ENCODE measurements around the gene NRARP. TPM values are rescaled to one million over a fixed set of nuclear protein-coding genes. Genes with fewer than 3 reads are reported as not detected.

NRARP gene
- total and polyA plus RNA-seq, 2 of the 8 experiments (the other 6 are each of a cell fraction or from before 2014, with no cell fraction given): 32.5 to 37.2 TPM

DNA sequence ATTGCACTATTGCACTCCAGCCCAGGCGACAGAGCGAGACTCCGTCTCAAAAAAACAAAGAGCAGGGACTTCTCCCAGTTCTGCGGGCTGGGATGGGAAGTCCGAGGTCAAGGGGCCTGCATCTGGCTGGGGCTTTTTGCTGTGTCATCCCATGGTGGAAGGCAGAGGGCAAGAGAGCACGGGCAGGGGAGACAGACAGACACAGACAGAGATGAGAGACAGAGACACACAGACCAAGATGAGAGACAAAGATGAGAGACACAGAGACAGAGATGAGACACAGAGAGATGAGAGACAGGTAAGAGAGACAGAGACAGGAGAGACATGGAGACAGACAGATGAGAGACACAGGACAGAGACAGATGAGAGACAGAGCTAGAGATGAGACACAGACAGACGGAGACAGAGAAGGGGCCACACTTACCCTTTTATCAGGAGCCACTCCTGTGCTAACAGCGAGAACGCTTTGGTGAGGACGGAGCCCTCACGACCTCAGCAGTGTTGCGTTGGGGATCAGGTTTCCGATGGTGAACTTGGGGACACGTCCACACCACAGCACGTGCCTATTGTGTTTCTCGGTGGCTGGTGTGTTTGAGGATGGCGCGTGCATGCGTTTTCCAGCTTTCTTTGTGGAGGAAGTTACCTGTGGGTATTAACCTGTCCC is 33.4 kb downstream of the NRARP start:
- no peak for FAIRE-seq
- no peak overlapping the region for H4K5ac ChIP-seq (ENCODE audit: insufficient read length, low read depth, low read length)

More for the DNA sequence above, 33.4 kb downstream of the NRARP start:
- ChIA-PET POLR2A (ENCODE audit: partially characterized antibody) (interaction anchor here (1.7 to 69.9 kb wide), 3 partner anchors 12 to 34 kb away, joined by 4 to 1462 read pairs (median 1462); partner anchors contain the start of genes CYSRT1, NDOR1, NELFB and RNF208), CTCF (ENCODE audit: partially characterized antibody) (interaction anchor here (1.1 to 1.9 kb wide), 3 partner anchors 11 to 32 kb away, joined by 3 to 6 read pairs (median 4); no protein-coding TSS in a partner anchor)
- Histone ChIP-seq H2AK5ac (ENCODE audit: low read depth, low read length) (no peak overlapping the region), H2BK12ac (ENCODE audit: low read depth, low read length) (no peak overlapping the region), H2BK20ac (ENCODE audit: low read length) (no peak overlapping the region), H3K4me1 (replicated peaks in 1 of 4; ENCODE audit: control insufficient read depth in 3 of 4, insufficient read depth in 4 of 4, low read length in 3 of 4) (peaks cover 0 to 3% (median 1%) of the 10 kb centered on the region in 4 experiments; a peak in 3 of 7 replicates), H2AFZ (ENCODE audit: low read length) (no peak overlapping the region), H3K36me3 (ENCODE audit: control insufficient read depth in 2 of 4, insufficient read depth in 4 of 4, low read length in 3 of 4) (peaks cover 6 to 39% (median 27%) of the 10 kb centered on the region in 4 experiments), H3K4ac (replicated peaks; ENCODE audit: insufficient read length, low read depth, low read length) (no peak overlapping the region), H3K9ac (replicated peaks in 1 of 4; ENCODE audit: extremely low read depth in 1 of 4, low read depth in 3 of 4, low read length in 3 of 4) (no peak overlapping the region), H4K91ac (replicated peaks; ENCODE audit: insufficient read length, low read length) (no peak overlapping the region), H2BK5ac (ENCODE audit: low read depth, low read length) (no peak overlapping the region; the same call in 1 of the 2 replicates), H3K18ac (ENCODE audit: extremely low read depth, low read length) (no peak overlapping the region), H2BK120ac (replicated peaks; ENCODE audit: low read depth, low read length) (no peak overlapping the region), H2BK15ac (ENCODE audit: low read length) (no peak overlapping the region), H3K56ac (replicated peaks; ENCODE audit: insufficient read length, low read depth, low read length) (no peak overlapping the region), H3K27me3 (replicated peaks in 1 of 4; ENCODE audit: control insufficient read depth in 3 of 4, extremely low read depth in 1 of 4, insufficient read depth in 3 of 4, low read length in 3 of 4) (no peaks in the 10 kb centered on the region), H4K8ac (ENCODE audit: extremely low read depth, insufficient read depth, low read length) (no peak overlapping the region), H3K27ac (ENCODE audit: low read depth, low read length) (no peak overlapping the region), H3K9me3 (ENCODE audit: insufficient read depth in 2 of 2, low read depth in 1 of 2, low read length in 1 of 2) (no peaks in the 10 kb centered on the region), H3K23ac (ENCODE audit: insufficient read length) (no peak overlapping the region), H3K23me2 (ENCODE audit: low read depth, low read length) (peaks cover under 1% of the 10 kb centered on the region; the same call in 1 of the 2 replicates), H3K79me2 (ENCODE audit: control insufficient read depth in 1 of 2, insufficient read depth in 2 of 2, low read length in 2 of 2) (no peaks in the 10 kb centered on the region), H3K79me1 (ENCODE audit: low read depth, low read length) (no peaks in the 10 kb centered on the region), H3K14ac (ENCODE audit: insufficient read length) (no peak overlapping the region), H4K20me1 (replicated peaks in 1 of 2; ENCODE audit: control insufficient read depth in 1 of 2, insufficient read depth in 2 of 2, low read length in 2 of 2) (peaks cover 4 to 9% of the 10 kb centered on the region in 2 experiments), H3K4me3 (ENCODE audit: extremely low read depth in 1 of 4, insufficient read depth in 2 of 4, low read depth in 3 of 4, low read length in 4 of 4) (no peak overlapping the region), H3K4me2 (ENCODE audit: insufficient read depth in 1 of 2, low read depth in 2 of 2, low read length in 2 of 2) (no peak overlapping the region)
- 93% methylated on average over 19 of the region's 19 CpGs; no CpG with 5 or more reads in 1 of the 2 experiments for WGBS, 2 experiments (ENCODE audit: extremely low coverage in 1 of 2, insufficient coverage in 1 of 2, insufficient read length in 1 of 2, insufficient replicate concordance in 2 of 2, low coverage in 1 of 2, low lambda C conversion rate in 2 of 2, missing lambda C conversion rate in 1 of 2)
- TF ChIP-seq JUND (IDR thresholded peaks at IDR 0.05; ENCODE audit: low read length): no peak
- TF ChIP-seq, protein P1, sequence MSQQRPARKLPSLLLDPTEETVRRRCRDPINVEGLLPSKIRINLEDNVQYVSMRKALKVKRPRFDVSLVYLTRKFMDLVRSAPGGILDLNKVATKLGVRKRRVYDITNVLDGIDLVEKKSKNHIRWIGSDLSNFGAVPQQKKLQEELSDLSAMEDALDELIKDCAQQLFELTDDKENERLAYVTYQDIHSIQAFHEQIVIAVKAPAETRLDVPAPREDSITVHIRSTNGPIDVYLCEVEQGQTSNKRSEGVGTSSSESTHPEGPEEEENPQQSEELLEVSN (IDR thresholded peaks at IDR 0.05): no peak
- no peak for DNase-seq (ENCODE audit: low read depth in 1 of 2, low spot score in 2 of 2)
